C1 segment of cervical spinal cord (tissue), 14 donors: ENCODE measurements around the gene TSHZ3.

Source experiments
- DNase-seq, 14 donors: peaks; one replicate each; lab custom pipeline; 2025; lab: John Stamatoyannopoulos, UW

The TSHZ3 gene

GRCh38 chr19:31313291-31314030 lies 35.8 kb downstream of the TSHZ3 start:
- no peak for DNase-seq

GRCh38 chr19:31312677-31313244 lies 36.5 kb downstream of the TSHZ3 start:
- no peak for DNase-seq

DNA sequence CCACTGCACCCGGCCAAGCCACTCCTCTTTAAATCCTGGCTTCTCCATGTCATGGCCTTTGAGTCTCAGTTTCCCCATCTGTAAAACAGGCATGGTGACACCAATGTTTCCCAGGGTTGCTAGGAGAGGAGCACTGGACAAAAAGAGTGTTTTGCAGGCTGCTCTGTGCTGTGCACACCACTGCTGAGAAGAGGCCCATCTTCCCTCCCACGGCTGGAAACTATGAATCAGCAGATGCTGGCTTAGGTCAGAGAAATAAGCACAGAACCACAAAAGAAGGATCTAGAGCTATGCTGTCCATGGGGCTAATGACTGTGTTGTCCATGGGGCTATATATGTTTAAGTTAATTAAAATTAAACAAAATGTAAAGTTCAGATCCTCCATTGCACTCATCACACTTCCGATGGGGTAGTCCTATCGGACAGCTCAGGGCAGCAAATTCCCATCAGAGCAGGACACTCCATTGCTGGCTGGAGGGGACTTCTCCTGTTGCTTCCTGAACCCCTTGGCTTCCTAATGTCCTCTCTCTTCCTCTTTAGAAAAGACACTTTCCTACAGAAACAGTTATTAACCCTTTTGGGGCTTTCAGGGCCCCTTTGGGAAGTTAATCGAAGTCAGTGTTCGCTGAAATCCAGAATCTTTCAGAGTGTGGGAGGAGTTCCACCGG lies 37.1 kb downstream of the TSHZ3 start:
- no peak for DNase-seq

- no peak for DNase-seq
Measured at GRCh38 chr19:31310432-31311133, 38.7 kb downstream of the TSHZ3 start.

DNA sequence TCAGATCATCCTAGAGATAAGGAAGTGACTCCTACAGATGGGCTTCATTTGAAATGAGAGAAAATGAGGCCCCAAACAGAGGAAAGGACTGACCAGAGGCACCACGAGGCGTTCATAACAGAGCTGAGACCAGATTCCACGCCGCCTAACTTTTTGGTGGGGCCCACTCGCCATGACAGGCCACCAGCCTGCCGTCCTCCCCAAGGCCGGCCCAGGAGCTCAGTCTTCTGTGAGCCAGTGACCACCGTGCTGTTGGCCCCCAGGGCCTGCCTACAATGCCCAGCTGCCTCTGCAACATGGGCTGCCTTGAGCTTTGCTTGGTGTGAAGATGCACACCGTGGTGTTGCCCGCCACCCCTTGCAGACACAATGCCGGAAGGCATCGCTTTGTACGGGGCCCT lies 40.5 kb downstream of the TSHZ3 start:
- DNase-seq: no peak

- DNase-seq: no peak
Measured at GRCh38 chr19:31307071-31307669, 42.1 kb downstream of the TSHZ3 start.

GRCh38 chr19:31306006-31306753 lies 43.1 kb downstream of the TSHZ3 start:
- DNase-seq: no peak

DNA sequence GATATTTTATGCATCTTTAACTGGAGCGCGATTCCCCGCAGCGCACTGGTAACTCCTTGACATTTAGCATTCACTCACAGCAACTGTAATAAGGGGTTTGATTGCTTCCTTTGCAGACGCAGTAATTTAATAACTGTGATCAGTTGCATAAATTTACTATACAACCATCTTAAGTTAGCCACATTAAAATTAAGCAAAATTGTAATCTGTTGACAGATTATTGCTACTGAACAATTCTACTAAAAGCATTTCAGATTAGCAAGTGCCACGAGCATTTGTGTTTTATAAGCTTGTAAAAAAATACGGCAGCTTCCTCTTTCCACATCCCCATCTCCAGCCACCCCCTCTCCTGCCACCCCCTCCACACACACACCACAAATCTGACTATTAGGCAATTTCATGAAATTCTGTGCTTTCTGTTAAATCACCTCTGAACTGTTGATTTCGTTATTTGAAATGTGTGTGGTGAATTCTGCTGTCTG lies 44.4 kb downstream of the TSHZ3 start:
- DNase-seq: no peak

DNA sequence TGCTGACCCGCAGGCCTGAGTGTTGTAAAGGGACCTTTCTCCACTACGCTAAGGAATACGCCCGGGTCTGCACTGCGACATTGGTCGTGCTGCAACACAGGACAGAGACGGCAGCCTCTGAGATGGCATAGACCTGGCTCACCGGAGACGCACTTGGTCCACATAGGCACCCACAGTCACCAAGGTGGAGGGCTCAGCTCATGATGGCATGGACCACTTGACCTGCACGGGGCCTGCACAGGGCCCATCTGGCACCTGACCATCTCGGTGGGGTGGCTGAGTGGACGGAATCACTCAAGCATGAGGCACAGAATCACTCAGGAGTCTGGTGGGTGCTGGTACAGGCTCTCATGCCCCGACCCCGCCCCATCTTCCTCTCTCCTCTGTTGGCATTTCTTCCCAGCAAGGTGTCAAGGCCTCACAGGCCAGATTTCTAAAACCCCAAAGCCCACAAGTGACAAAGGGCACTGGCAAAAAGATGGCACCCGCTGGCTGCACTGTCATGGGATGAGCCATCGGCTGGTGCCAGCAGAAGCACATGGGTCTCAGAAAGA lies 45.9 kb downstream of the TSHZ3 start:
- DNase-seq: no peak

DNA sequence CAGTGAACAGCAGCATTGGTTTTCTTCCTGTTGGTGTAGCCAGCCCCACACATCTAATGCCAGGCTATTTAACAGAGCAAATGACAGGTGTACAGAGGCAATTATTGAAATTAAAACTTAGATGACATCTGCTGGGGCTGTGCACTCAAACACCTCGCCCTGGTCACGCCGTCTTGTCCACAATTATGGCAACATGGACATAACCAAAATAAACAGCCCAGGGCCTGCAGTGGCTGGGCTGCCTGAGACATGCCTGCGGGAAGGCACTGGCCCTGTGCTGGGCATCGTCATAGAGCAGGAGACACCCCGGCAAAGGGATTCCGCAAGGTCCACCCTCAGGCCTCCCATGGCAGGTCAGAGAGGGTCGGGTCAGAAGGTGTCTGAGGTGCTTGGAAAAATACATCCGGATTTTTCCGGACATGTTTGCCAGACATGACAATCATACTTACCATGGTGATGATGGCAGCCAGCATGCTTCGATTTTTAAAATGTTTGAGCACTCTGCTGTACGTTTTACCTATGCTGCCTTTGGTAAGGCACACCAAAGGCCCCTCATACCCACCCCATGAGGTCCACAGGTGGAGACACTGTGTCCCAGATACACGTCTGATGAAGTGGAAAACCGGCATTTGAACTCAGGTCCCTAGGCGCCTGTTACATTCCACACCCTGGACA lies 47.8 kb downstream of the TSHZ3 start:
- no peak for DNase-seq

DNA sequence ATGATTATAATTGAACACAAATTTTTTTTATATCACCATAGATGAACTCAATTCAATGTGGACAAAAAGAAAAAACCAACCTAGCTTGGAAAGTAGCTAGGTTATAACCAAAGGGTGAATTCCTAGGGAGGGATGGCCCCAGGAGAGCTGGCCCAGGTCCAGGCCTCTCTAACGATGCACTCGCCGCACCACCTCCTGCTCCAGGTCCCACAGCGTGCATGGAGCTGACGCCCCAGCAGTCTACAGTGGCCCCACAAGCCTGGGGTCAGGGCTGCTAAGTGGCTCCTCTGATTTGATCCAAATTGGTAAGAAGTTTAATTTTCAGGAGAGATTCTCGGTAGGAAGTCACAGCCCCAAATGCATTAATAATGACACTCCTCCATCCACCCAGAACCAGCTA lies 48.8 kb downstream of the TSHZ3 start:
- no peak for DNase-seq

GRCh38 chr19:31299665-31300064 lies 49.6 kb downstream of the TSHZ3 start:
- no peak for DNase-seq

DNA sequence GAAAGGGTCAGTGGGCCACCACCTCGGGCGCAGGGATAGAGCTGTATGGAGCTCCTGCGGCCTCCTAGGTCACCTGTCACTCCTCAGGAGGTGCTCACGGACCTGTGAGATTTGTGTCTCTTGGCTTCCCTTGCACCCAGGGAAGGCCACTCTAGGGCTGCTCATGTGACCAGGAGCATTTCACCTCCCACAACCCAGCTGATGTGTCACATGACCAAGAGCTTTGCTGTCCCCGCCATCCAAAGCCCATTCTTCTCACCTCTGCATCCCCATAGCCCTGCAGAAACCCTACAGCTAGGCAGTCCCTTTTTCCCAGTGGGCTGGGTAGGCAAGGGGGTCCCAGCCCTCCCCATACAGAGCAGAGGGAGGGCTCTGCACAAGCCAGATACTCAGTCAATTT lies 51.2 kb downstream of the TSHZ3 start:
- no peak for DNase-seq

- DNase-seq: no peak
Measured at GRCh38 chr19:31296741-31297390, 52.4 kb downstream of the TSHZ3 start.

- DNase-seq: no peak
Measured at GRCh38 chr19:31294189-31294588, 55.0 kb downstream of the TSHZ3 start.

DNA sequence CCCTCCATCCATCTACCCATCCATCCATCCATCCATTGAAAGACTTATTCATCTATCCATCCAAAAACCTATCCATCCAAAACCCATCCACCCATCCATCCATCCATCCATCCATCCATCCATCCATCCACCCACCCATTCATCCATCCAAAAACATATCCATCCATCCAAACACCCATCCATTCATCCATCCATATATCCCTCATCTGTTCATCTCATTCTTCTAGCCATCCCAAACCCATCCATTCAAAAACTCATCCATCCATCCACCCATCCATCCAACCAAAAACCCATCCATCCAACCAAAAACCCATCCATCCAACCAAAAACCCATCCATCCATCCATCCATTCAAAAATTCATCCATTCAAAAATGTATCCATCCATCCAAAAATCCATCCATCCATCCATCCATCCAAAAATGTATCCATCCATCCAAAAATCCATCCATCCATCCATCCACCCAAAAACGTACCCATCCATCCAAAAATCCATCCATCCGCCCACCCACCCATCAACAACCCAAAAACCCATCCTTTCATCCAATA lies 56.5 kb downstream of the TSHZ3 start:
- no peak for DNase-seq

DNA sequence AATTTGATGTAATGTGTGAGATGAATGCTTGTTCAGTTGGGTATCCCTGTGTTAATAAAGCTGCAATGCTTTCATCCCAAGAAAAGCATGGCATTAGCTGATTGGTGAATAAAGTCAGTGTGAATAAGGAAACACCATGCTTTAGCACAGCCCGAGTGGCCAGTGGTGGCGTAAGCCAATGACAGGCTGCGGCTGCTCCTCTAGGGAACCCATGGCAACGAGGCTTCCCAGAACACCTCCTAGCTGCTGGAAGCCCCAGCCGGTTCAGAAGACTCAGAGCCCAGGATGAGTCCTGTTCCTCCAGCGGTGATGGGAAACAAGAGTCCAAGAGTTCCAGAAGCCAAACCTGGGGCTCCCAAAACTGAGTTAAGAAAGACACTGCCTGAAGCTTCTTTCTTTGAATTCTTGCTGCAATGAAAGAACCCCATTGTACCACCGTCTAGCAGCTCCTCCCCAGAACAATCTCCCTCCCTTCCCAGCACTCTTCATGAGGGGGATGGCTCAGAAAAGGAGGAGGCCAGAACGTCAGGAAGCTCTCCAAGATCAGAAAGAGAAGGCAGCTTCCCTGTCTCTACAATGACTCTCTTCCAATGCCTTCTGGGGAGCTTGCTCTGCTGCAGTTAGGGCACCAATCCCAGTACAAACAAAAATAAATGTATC lies 58.2 kb downstream of the TSHZ3 start:
- peak in 6 of 14 donors; percentile 1 to 75 (median 8) for DNase-seq

DNA sequence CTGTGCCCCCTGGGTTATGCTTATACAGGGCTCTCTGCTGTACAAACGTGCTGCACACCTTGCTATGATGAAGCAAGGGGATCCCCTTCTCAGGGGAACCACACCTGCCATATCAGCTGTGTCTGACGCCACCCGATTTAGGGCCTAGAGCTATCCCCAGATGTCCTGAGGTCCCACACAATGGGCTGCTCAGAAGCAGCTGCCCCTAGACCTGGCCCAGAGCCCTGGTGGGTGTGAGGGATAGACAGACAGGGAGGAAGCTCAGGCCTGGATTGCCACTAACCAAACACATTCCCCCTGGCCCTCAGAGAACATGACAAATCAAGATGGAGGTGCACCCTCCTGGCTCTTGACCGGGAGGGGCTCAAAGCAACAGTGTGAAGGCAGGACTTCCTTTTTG lies 59.3 kb downstream of the TSHZ3 start:
- no peak for DNase-seq

- DNase-seq: no peak
Measured at GRCh38 chr19:31289381-31289880, 59.8 kb downstream of the TSHZ3 start.
